Rectal smooth muscle tissue (tissue), 1 donor: ENCODE measurements around the gene TAPBP.

ENCODE experiments used
- H3K27ac ChIP-seq: one replicate; pipeline ENCODE4 v1.7.0; 2013; ENCODE audit warnings: low read depth, low read length, inconsistent platforms
- H3K27me3 ChIP-seq: one replicate; pipeline ENCODE4 v1.7.0; 2013; ENCODE audit warnings: low read length; ENCODE audit not compliant: control insufficient read depth, insufficient read depth
- H3K36me3 ChIP-seq: one replicate; pipeline ENCODE4 v1.7.0; 2013; ENCODE audit warnings: low read length; ENCODE audit not compliant: control insufficient read depth, insufficient read depth
- H3K4me1 ChIP-seq: one replicate; pipeline ENCODE4 v1.7.0; 2013; ENCODE audit warnings: low read length; ENCODE audit not compliant: control insufficient read depth, insufficient read depth
- H3K4me3 ChIP-seq: one replicate; pipeline ENCODE4 v1.7.0; 2013; ENCODE audit warnings: low read length
- H3K9ac ChIP-seq: one replicate; pipeline ENCODE4 v1.7.0; 2013; ENCODE audit warnings: low read length

Gene TAPBP

GRCh38 chr6:33317419-33317668 is 3.5 kb upstream of the TAPBP start:
- H3K4me1 ChIP-seq: peaks cover 13% of the 10 kb centered on the region
- H3K4me3 ChIP-seq: peak overlapping the region; percentile 56
- no peak overlapping the region for H3K9ac ChIP-seq
- peak overlapping the region; percentile 87 for H3K27ac ChIP-seq
- peaks cover 17% of the 10 kb centered on the region for H3K36me3 ChIP-seq
- no peaks in the 10 kb centered on the region for H3K27me3 ChIP-seq

DNA sequence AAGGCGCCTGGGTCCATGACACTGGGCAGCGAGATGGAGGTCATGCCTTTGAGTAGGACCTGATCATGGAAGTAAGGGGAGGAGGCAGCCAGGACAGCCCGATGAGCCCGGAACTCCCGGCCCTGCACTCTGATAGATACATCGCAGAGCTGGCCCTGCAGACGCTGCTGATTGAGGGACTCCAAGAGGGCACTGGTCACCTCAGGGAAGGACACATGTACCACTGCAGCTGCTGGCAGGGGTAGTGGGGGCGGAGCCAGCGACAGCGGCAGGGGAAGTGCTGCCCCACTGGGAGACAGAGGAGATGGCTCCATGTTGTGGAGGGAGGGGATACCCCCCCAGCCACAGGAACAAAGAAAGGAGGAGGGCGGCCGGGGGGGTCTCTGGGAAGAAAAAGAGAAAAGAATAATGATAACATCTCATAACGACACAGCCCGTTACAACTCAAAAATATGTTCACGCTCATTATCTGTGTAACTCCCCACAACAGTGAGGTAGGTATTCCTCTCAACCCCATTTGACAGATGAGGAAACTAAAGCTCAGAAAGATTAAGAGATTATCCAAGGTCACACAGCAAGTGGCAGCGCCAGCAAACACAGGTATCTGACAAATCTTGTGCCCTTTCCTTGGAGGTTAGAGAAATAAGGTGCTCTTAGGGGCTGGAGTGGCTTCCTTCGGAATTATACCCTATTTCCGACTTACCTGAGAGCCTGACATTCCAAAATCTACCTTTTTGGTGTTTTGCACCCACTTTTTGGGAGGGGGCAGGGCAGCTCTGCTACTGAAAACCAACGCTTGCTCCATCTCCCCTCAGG is 2.9 kb upstream of the TAPBP start:
- Histone ChIP-seq H3K4me1 (peaks cover 14% of the 10 kb centered on the region), H3K9ac (no peak overlapping the region), H3K27ac (no peak overlapping the region), H3K36me3 (peaks cover 17% of the 10 kb centered on the region), H3K4me3 (peak overlapping the region; percentile 56), H3K27me3 (no peaks in the 10 kb centered on the region)

DNA sequence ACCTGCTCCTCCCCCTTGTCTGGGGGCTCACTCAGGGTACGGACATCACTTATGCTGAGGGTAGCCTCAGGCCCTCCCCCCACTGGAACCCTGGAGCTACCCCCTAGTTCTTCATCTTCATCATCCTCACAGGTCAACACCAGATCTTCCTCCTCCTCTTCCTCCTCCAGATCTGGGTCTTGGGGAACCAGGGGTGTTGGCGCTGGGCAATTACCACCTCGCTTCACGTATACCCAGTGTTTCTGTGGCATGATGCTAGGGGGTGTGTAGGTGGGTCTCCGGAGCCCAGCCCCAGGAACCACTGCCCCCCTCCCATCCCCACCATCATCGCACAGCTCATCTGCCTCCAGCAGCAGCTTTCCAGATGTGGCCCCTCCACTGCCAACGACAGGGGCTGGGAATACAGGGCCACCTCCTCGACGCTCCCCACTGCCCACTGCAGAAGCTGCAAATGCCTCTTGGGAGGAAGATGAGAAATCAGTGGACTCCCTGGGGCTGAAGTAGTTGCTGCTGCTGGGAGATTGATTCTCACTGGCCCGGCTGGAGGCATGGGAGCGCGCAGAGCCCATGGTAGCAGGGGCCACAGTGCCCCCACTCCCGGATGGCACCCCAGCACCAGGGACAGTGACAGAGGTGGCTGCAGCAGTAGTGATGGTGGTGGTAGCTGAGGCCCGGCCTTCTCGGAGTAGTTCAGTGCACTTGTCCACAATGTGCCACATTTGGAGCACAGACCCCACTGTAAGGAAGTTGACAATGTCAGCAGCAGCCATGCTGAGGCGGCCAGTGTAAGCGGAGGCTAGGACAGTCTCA is 2.1 kb upstream of the TAPBP start:
- H3K4me1 ChIP-seq: peaks cover 15% of the 10 kb centered on the region
- no peaks in the 10 kb centered on the region for H3K27me3 ChIP-seq
- peaks cover 17% of the 10 kb centered on the region for H3K36me3 ChIP-seq
- no peak overlapping the region for H3K9ac ChIP-seq
- no peak overlapping the region for H3K27ac ChIP-seq
- no peak overlapping the region for H3K4me3 ChIP-seq

GRCh38 chr6:33314943-33315792 is 1.3 kb upstream of the TAPBP start:
- Histone ChIP-seq H3K27me3 (no peaks in the 10 kb centered on the region), H3K9ac (no peak overlapping the region), H3K4me1 (peaks cover 15% of the 10 kb centered on the region), H3K36me3 (peaks cover 14% of the 10 kb centered on the region), H3K27ac (peak overlapping the region; percentile 93), H3K4me3 (peak overlapping the region; percentile 98)

DNA sequence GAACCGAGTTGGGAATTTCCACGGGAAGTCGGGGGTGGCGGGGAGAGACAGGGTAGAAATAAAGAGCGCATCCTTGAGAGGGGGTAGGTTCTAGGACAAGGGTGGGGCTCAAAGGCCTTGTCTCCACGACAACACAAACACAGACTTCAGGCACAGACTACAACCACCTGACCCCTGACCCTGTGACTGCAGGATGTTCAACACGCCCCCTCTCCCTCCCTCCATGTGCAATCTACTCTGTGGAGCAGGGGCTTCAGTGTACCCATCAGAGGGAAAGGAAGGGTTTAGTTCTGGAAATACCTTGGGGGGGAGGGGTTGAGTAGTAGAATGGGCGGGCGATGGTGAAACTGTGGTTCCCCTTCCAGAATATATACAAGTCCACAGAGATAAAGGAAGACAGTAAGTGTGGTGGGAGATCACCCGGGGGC is 651 bp upstream of the TAPBP start:
- Histone ChIP-seq H3K27ac (peak overlapping the region; percentile 93), H3K4me3 (peak overlapping the region; percentile 98), H3K9ac (no peak overlapping the region), H3K4me1 (peaks cover 15% of the 10 kb centered on the region), H3K27me3 (no peaks in the 10 kb centered on the region), H3K36me3 (peaks cover 8% of the 10 kb centered on the region)

DNA sequence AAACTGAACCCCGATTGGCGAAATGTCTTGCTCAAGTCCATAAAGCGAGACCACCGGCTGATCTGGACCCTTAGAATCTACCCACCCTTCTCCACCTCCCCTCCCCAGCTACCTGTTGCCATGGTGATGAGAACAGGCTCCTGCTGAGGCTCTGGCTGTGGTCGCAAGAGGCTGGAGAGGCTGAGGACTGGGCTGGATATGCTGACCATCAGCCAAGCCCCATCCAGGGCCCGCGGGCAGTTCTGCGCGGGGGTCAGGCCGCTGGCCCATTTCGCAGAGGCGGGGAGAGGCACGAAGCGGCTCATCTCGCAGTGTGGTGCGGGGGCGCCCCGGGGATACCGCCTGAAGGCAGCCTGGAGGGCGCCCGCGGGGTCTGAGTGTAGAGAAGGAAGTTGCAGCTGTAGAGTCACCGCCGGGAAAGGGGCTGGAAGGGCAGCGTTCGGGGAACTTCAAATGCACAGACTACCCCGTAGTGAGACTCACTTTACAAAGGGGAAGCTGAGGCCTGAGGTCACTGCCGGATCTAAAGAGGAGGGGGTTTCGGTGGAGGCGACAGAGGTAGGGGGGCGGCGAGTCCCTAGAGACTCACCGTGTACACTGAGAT is 671 bp downstream of the TAPBP start:
- no peaks in the 10 kb centered on the region for H3K27me3 ChIP-seq
- peak overlapping the region; percentile 98 for H3K4me3 ChIP-seq
- no peaks in the 10 kb centered on the region for H3K36me3 ChIP-seq
- peak overlapping the region; percentile 97 for H3K9ac ChIP-seq
- H3K27ac ChIP-seq: peak overlapping the region; percentile 93
- H3K4me1 ChIP-seq: peaks cover 15% of the 10 kb centered on the region

DNA sequence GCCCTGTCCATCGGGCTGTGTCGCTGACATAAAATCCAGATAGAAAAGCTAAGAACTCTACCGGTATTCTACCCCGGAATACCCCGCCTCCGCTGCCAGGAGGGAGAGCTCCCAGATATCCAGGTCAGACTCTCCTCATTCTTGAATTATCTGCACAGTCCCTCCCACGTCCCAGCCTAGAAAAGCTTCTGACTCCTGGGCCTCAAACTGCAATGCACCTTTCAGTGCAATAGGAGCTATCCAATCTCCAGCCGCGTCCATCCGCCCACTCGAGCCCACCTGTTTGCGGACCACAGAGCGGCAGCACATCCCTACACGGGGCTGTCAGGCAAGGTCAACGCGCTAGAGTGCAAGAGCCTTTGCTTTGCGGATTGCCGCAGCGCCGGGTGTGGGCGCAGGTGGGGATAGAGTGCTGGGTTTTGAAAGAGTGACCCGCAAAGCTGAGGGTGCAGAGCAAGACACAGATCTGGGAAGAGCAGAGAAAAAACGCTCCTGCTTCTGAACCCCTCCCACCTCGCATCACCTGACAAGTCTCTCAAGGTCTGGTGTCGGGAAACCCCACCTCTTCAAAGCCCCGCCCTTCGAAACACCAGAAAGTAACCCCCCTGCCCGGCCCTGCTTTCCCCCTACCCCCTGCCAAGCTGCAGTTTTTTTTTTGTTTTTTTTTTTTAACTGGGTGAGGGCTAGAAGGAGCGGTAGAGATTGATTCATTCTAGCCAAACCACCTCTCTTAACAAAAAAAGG is 1.3 kb downstream of the TAPBP start:
- Histone ChIP-seq H3K27me3 (no peaks in the 10 kb centered on the region), H3K27ac (peak overlapping the region; percentile 93), H3K9ac (peak overlapping the region; percentile 82), H3K4me1 (peaks cover 15% of the 10 kb centered on the region), H3K4me3 (peak overlapping the region; percentile 98), H3K36me3 (no peaks in the 10 kb centered on the region)

DNA sequence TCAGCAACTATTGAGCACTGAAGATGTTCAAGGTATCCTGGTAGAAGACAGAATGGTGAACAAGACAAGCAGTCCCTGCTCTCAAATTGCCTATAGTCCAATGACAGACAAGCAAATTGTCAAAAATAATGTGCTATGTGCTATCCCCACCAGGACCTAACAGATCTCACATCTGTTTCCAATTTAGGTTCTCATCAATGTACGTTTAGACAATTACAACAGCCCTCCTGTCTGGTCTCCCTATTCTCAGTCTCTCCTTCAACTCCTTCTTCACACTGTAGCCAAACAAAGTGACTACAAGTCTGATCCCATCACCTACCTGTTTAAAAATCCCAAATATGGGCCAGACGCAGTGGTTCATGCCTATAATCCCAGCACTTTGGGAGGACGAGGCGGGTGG is 7.5 kb downstream of the TAPBP start:
- Histone ChIP-seq H3K4me1 (no peaks in the 10 kb centered on the region), H3K4me3 (peak overlapping the region; percentile 2), H3K27ac (no peak overlapping the region)

DNA sequence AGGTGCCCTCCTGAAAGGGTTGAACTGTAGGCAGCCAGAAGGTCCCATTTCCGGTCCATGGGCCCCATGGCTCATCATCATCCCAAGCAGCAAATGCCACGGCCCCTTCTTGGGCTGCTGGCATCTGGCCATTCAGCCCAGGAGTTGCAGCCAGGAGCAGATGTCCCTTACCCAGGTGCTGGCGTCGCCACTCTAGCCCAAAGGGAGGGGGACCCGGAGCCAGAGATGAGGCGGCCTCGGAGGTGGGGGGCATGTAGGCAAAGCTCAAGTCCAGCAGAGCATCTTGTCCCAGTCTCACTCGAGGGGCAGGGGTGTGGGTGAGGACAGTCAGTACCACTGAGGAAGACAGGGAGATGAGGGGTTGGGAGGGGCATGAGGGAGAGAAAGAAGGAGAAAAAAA is 8.8 kb downstream of the TAPBP start:
- no peak overlapping the region for H3K9ac ChIP-seq
- no peaks in the 10 kb centered on the region for H3K4me1 ChIP-seq
- peaks cover 24% of the 10 kb centered on the region for H3K36me3 ChIP-seq
- H3K27me3 ChIP-seq: no peaks in the 10 kb centered on the region
- H3K4me3 ChIP-seq: no peak overlapping the region
- H3K27ac ChIP-seq: no peak overlapping the region

More for the DNA sequence above, 7.5 kb downstream of the TAPBP start:
- Histone ChIP-seq H3K27me3 (no peaks in the 10 kb centered on the region), H3K9ac (no peak overlapping the region), H3K36me3 (peaks cover 24% of the 10 kb centered on the region)

DNA sequence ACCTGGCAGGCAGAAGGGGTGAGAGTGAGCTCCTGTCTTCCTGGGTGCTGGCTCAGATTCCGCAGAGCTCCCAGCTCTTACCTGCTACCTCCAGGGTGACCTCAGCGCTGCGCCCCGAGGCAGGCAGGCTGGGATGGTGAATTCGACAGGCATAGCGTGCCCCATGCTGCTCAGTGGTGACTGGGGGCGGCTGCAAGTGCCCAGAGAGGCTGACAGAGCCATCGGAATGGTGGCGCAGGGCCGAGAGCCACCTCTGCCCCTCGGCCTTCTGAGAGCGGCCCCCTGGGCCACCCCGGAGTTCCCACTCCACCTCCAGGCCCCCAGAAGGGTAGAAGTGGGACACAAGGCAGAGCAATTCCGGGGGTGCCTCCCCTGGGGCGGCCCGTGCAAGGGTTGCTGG is 9.7 kb downstream of the TAPBP start:
- Histone ChIP-seq H3K4me3 (no peak overlapping the region), H3K27ac (no peak overlapping the region), H3K36me3 (peaks cover 24% of the 10 kb centered on the region), H3K9ac (no peak overlapping the region), H3K4me1 (no peaks in the 10 kb centered on the region), H3K27me3 (no peaks in the 10 kb centered on the region)

DNA sequence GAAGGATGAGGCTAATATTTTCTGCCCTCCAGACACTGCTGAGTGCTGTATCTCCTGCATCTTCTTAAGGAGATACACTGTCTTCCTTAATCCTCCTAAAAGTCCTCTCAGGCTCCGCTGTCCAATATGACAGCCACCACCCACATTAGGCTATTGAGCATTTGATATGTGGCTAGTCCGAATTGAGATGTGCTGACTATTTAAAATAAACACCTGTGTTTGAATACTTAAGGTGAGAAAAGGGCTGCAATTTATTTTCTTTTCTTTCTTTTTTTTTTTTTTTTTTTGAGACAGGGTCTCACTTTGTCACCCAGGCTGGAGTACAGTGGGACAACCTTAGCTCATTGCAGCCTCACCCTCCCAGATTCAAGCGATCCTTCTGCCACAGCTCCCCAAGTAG is 12.0 kb downstream of the TAPBP start:
- Histone ChIP-seq H3K9ac (no peak overlapping the region), H3K27ac (no peak overlapping the region), H3K4me3 (no peak overlapping the region), H3K36me3 (peaks cover 24% of the 10 kb centered on the region), H3K27me3 (no peaks in the 10 kb centered on the region), H3K4me1 (peaks cover 5% of the 10 kb centered on the region)
